ENCODE results near the gene CPNE5. TPM values are rescaled to one million over a fixed set of nuclear protein-coding genes. Genes with fewer than 3 reads are reported as not detected.
A peak's percentile ranks its signal among the peaks of the same experiment; 100 is the strongest.
"Not testable (repeated sequence)": the region's sequence is repeated elsewhere in the genome, so short reads cannot be mapped to it uniquely, and the experiment has no call there.

The CPNE5 gene
- total and polyA plus RNA-seq, 2 donors (not counting 1 experiment from before 2014, with no cell fraction given) = 0.02 TPM; not detected in 1

DNA sequence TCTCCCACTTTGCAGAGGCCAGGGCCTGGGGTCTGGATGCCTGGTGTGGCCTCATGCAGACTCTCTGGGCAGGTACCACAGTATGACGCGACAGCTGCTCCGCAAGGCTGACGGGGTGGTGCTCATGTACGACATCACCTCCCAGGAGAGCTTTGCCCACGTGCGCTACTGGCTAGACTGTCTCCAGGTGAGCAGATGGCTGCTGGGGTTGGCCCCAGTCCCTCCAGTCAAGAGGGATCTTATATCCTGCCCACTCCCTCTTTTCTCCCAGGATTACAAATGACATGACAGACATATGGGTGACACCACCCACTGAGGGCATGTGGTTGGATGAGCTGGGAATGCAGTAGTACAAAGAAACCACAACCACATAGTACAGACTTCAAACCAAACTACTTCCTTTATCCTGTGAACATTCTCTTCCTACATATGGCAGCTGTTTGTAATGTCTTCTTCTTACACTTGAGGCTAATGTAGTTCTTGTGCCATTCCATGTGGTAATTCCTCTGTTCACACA is 111.7 kb downstream of the CPNE5 start:
- no peaks in the 10 kb centered on the region for H3K9me3 ChIP-seq (ENCODE audit: control insufficient read depth, insufficient read depth, low read depth, low read length)
- no peaks in the 10 kb centered on the region for H3K36me3 ChIP-seq (ENCODE audit: control insufficient read depth, insufficient read depth, low read length)
- no peaks in the 10 kb centered on the region for H4K20me1 ChIP-seq (ENCODE audit: control insufficient read depth, extremely low read depth, insufficient read depth, low read length)
- DNase-seq (ENCODE audit: low read depth in 2 of 2) = peak in 1 of 2 donors; percentile 52
- H3K4me2 ChIP-seq (ENCODE audit: extremely low read depth, insufficient read depth, low read length) = no peak overlapping the region
- H3K4me1 ChIP-seq (ENCODE audit: control insufficient read depth, extremely low read depth, insufficient read depth, low read length) = peaks cover 2% of the 10 kb centered on the region
- no peaks in the 10 kb centered on the region for H3K27me3 ChIP-seq (ENCODE audit: control insufficient read depth, insufficient read depth, low read length)
- no peak overlapping the region for H3K9ac ChIP-seq (ENCODE audit: insufficient read depth, low read length)
- TF ChIP-seq, protein P1, sequence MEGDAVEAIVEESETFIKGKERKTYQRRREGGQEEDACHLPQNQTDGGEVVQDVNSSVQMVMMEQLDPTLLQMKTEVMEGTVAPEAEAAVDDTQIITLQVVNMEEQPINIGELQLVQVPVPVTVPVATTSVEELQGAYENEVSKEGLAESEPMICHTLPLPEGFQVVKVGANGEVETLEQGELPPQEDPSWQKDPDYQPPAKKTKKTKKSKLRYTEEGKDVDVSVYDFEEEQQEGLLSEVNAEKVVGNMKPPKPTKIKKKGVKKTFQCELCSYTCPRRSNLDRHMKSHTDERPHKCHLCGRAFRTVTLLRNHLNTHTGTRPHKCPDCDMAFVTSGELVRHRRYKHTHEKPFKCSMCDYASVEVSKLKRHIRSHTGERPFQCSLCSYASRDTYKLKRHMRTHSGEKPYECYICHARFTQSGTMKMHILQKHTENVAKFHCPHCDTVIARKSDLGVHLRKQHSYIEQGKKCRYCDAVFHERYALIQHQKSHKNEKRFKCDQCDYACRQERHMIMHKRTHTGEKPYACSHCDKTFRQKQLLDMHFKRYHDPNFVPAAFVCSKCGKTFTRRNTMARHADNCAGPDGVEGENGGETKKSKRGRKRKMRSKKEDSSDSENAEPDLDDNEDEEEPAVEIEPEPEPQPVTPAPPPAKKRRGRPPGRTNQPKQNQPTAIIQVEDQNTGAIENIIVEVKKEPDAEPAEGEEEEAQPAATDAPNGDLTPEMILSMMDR (conservative IDR thresholded peaks at IDR 0.05 in 1 of 2, IDR thresholded peaks at IDR 0.05 in 1 of 2; ENCODE audit: low read depth in 1 of 2, low read length in 2 of 2) = no peak
- TF ChIP-seq EZH2 (IDR thresholded peaks at IDR 0.05; ENCODE audit: low read length, missing control alignments) = no peak
- H2AFZ ChIP-seq (ENCODE audit: low read length) = no peak overlapping the region
- H3K79me2 ChIP-seq (ENCODE audit: control insufficient read depth, insufficient read depth, low read length) = no peaks in the 10 kb centered on the region
- H3K4me3 ChIP-seq (replicated peaks in 1 of 4; ENCODE audit: control extremely low read depth in 1 of 4, insufficient read depth in 1 of 4, low read depth in 3 of 4, low read length in 4 of 4) = no peak overlapping the region
- no peak overlapping the region for H3K27ac ChIP-seq (ENCODE audit: insufficient read depth, low read length)

DNA sequence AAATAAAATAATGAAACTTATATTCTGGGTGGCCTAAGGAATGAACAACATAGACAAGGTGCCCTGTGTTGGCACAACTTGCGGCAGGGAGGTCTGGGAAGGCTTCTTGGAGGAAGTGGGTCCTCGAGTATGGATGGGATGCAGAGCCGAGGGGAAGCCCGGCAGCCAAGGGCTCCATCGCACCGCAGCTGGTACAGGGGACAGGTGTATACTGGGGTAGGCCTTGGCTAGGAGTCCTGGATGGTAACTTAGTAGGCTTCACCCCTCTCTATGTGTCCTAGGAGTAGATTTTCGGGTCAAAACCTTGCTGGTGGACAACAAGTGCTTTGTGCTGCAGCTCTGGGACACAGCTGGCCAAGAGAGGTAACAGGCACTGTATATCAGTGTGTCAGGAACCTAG is 113.7 kb downstream of the CPNE5 start:
- Histone ChIP-seq H3K4me1 (ENCODE audit: control insufficient read depth, extremely low read depth, insufficient read depth, low read length) (peaks cover 2% of the 10 kb centered on the region), H3K36me3 (ENCODE audit: control insufficient read depth, insufficient read depth, low read length) (no peaks in the 10 kb centered on the region), H3K4me3 (replicated peaks in 1 of 4; ENCODE audit: control extremely low read depth in 1 of 4, insufficient read depth in 1 of 4, low read depth in 3 of 4, low read length in 4 of 4) (no peak overlapping the region), H3K27me3 (ENCODE audit: control insufficient read depth, insufficient read depth, low read length) (no peaks in the 10 kb centered on the region), H3K9ac (ENCODE audit: insufficient read depth, low read length) (no peak overlapping the region), H3K4me2 (ENCODE audit: extremely low read depth, insufficient read depth, low read length) (no peak overlapping the region), H3K9me3 (ENCODE audit: control insufficient read depth, insufficient read depth, low read depth, low read length) (no peaks in the 10 kb centered on the region), H3K27ac (ENCODE audit: insufficient read depth, low read length) (no peak overlapping the region), H3K79me2 (ENCODE audit: control insufficient read depth, insufficient read depth, low read length) (no peaks in the 10 kb centered on the region), H4K20me1 (ENCODE audit: control insufficient read depth, extremely low read depth, insufficient read depth, low read length) (no peaks in the 10 kb centered on the region), H2AFZ (ENCODE audit: low read length) (no peak overlapping the region)
- no peak for TF ChIP-seq EZH2 (IDR thresholded peaks at IDR 0.05; ENCODE audit: low read length, missing control alignments)
- TF ChIP-seq, protein P1 (conservative IDR thresholded peaks at IDR 0.05 in 1 of 2, IDR thresholded peaks at IDR 0.05 in 1 of 2; ENCODE audit: low read depth in 1 of 2, low read length in 2 of 2) = no peak
- no peak for DNase-seq (ENCODE audit: low read depth in 2 of 2)

DNA sequence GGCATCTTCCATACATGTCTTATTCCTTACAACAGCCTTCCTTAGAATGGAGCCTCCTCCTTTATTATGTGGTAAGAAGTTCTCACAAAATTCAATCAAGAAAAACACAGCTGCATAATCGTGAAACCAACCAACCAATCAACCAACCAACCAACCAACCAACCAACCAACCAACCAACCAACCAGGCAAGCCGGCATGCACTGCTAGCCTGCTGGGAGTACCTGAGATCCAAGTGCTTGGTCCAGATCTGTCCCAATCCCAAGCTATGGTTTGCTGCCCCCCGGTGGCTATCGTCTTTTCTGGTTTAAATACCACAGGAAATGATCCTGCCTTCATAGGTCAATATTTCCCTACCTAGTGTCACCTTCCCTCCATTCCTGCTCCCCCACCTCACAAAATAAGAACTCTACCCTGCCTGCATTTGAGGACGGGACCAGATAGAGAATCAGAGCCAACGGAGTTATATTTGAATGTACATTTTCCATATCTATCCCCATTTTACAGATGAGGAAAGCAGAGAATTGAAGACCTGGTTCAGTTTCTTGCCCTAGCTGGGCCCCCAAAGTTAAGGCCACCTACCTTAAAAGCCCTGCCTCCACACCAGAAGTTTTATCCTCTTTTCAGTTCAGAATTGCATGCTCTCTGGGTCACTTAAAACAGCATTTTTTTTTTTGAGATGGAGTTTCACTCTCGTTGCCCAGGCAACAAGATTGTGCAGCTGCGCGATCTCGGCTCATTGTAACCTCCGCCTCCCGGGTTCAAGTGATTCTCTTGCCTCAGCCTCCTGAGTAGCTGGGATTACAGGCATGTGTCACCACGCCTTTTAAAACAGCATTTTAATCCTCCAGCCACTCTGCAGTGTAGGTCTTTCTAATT is 114.5 kb downstream of the CPNE5 start:
- Histone ChIP-seq H3K36me3 (ENCODE audit: control insufficient read depth, insufficient read depth, low read length) (no peaks in the 10 kb centered on the region), H2AFZ (ENCODE audit: low read length) (no peak overlapping the region), H3K4me2 (ENCODE audit: extremely low read depth, insufficient read depth, low read length) (no peak overlapping the region), H3K27me3 (ENCODE audit: control insufficient read depth, insufficient read depth, low read length) (no peaks in the 10 kb centered on the region), H3K79me2 (ENCODE audit: control insufficient read depth, insufficient read depth, low read length) (no peaks in the 10 kb centered on the region), H3K27ac (ENCODE audit: insufficient read depth, low read length) (no peak overlapping the region), H3K4me1 (ENCODE audit: control insufficient read depth, extremely low read depth, insufficient read depth, low read length) (peaks cover 2% of the 10 kb centered on the region), H3K9ac (ENCODE audit: insufficient read depth, low read length) (no peak overlapping the region), H4K20me1 (ENCODE audit: control insufficient read depth, extremely low read depth, insufficient read depth, low read length) (no peaks in the 10 kb centered on the region), H3K9me3 (ENCODE audit: control insufficient read depth, insufficient read depth, low read depth, low read length) (no peaks in the 10 kb centered on the region), H3K4me3 (replicated peaks in 1 of 4; ENCODE audit: control extremely low read depth in 1 of 4, insufficient read depth in 1 of 4, low read depth in 3 of 4, low read length in 4 of 4) (no peak overlapping the region)
- peak; percentile 52 to 72 for DNase-seq (ENCODE audit: low read depth in 2 of 2)
- TF ChIP-seq EZH2 (IDR thresholded peaks at IDR 0.05; ENCODE audit: low read length, missing control alignments) = no peak
- TF ChIP-seq, protein P1 (conservative IDR thresholded peaks at IDR 0.05 in 1 of 2, IDR thresholded peaks at IDR 0.05 in 1 of 2; ENCODE audit: low read depth in 1 of 2, low read length in 2 of 2) = peak; percentile 59 to 65

DNA sequence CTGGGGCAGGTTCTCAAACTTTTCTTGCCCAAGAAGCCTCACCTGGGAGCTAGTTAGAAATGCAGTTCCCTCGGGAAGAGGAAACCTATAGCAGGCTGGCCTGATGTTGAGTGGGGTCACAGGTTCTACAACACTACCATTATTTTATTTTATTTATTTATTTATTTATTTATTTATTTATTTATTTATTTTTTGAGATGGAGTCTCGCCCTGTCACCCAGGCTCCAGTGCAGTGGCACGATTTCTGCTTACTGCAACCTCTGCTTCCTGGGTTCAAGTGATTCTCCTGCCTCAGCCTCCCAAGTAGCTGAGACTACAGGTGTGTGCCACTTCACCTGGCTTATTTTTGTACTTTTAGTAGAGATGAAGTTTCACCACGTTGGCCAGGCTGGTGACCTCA is 115.3 kb downstream of the CPNE5 start:
- not testable (repeated sequence) for DNase-seq (ENCODE audit: low read depth in 2 of 2); H3K4me3 ChIP-seq (replicated peaks in 1 of 4; ENCODE audit: control extremely low read depth in 1 of 4, insufficient read depth in 1 of 4, low read depth in 3 of 4, low read length in 4 of 4); H3K9ac ChIP-seq (ENCODE audit: insufficient read depth, low read length); H3K4me2 ChIP-seq (ENCODE audit: extremely low read depth, insufficient read depth, low read length); H3K9me3 ChIP-seq (ENCODE audit: control insufficient read depth, insufficient read depth, low read depth, low read length); H3K36me3 ChIP-seq (ENCODE audit: control insufficient read depth, insufficient read depth, low read length); H3K4me1 ChIP-seq (ENCODE audit: control insufficient read depth, extremely low read depth, insufficient read depth, low read length); H2AFZ ChIP-seq (ENCODE audit: low read length); H3K27ac ChIP-seq (ENCODE audit: insufficient read depth, low read length); H3K27me3 ChIP-seq (ENCODE audit: control insufficient read depth, insufficient read depth, low read length); H3K79me2 ChIP-seq (ENCODE audit: control insufficient read depth, insufficient read depth, low read length); H4K20me1 ChIP-seq (ENCODE audit: control insufficient read depth, extremely low read depth, insufficient read depth, low read length)
